Measurements from ENCODE around the gene TMEM35A. TPM values are rescaled to one million over a fixed set of nuclear protein-coding genes. Genes with fewer than 3 reads are reported as not detected.

Gene TMEM35A
- total RNA-seq, 1 donor from 2014 or later: 74.0 TPM

Other genes with a start within 250 kb of the TMEM35A start
- not detected for gene NOX1, start 204.5 kb upstream of the TMEM35A start, total RNA-seq
- not detected for gene XKRX, start 150.0 kb upstream of the TMEM35A start, total RNA-seq
- gene ARL13A, start 109.2 kb upstream of the TMEM35A start, total RNA-seq: not detected
- gene TRMT2B, start 26.8 kb upstream of the TMEM35A start, total RNA-seq: 4.9 TPM
- 5.4 TPM for gene CENPI, start 19.3 kb downstream of the TMEM35A start, total RNA-seq
- 4.7 TPM for gene DRP2, start 140.9 kb downstream of the TMEM35A start, total RNA-seq
- under 0.01 TPM for gene TAF7L, start 212.5 kb downstream of the TMEM35A start, total RNA-seq

All from temporal lobe (tissue), 1 donor.